HG03097 (cell line): ENCODE results near the gene NF1.
"Not testable (repeated sequence)": the region's sequence is repeated elsewhere in the genome, so short reads cannot be mapped to it uniquely, and the experiment has no call there.

ENCODE experiments used
- ATAC-seq: cut with Tn5 transposase; IDR thresholded peaks from one replicate; pipeline ENCODE4 v1.9.1; 2021; ENCODE audit not compliant: unreplicated experiment, low FRiP score

Gene NF1

DNA sequence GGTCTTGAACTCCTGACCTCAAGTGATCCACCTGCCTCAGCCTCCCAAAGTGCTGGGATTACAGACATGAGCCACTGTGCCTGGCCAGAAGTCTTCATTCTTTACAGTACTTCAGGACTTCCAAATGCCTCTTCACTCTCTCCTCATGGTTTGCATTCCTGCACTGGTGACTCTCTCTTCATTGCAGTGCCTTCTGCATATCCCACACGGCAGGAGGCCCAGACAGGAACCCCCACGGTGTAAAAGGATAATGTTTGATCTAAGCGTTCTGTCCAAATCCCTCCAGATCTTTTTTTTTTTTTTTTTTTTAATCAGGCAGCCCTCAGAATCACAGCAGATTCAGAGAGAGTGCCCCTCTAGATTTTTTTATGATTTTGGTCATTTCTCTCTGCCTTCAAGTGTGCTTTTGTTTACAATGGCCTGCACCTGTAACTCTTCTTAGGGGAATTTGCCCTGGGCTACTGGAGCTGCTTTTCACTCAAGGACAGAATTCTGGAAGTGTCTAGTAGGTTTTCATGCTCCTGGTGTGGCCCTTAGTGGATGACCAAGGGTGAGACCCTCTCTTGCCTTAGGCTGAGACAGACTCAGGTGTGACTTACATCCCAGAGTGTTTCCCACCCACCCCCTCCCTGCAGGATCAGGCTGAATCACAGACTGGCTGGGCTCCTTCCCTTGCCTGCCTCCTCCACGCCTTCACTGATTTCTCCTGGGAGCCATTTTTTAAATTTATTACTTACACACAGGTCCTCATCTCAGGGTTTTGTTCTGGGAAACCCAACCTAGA, 19.8 kb upstream of the NF1 start:
- no peak for ATAC-seq

DNA sequence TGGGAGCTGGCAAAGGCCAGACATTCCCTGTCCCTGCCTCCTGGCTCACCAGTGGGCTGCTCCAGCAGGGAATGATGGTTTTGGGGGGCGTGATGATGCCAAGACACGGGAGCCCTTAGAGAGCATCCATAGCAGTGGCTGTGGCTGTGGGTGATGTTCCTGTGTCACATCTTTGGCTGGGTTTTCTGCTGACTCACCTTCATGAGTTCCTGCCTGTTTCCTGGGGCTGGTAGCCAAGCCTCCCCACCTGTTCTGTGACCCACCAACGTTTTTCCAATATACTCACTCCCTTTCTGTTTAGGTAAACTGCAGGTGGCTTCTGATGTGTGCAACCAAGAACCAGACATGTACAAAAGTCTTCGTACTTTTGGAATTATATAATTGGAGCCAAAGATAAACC, 16.5 kb upstream of the NF1 start:
- no peak for ATAC-seq

DNA sequence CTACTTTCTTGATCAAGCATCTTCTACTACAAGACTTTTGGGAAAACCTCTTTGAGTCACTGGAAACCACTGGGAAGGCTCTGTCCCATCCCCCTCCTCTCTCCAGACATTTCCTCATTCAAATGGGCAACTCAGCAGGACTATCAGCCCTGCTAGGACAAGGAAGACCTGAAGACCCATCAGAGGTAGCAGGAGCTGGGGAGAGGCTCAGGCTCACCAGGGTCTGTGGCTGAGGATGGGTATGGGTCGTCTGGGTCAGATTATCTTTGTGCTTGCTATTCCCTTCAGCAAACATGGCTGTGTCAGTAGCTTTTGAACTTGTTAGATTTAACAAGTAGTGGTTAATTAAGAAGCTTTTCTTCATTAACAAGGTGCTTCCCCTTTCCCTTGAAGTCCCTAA, 15.0 kb upstream of the NF1 start:
- no peak for ATAC-seq

DNA sequence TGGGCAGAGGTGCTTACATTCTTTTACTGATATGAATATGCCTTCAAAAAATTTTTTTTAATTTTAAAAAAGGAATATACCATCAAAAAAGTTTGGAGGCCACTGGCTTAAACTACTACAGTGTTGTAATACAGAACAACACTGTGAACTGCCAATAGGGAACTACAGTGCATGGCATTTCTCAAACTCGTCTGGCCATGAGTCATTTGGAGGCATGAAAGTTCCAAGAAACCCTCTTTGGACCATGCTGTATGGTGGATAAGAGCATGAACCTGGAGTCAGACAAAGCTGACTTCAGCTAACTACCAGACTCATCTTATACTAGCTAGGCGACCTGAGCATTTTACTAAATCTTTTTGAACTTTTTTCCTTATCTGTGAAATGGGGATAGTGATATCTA, 9.2 kb upstream of the NF1 start:
- no peak for ATAC-seq

DNA sequence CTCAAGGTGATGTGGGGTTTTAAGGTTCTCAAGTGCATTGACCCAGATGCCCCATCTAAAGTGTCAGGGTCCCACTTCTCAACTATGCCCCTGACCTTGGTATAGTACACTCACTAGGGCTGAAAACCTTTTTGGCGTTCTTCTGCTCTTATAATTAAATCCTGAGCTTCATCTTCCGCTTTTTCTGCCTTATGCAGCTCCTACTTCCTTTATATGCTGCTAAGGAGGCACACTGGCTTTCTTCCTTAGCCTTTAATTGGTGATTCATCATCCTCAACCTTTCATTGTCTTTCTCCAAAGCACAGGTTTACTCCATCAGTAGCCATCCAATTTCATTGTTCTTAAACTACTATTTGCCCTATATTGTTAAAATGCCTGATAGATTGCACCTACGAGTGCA, 5.3 kb upstream of the NF1 start:
- no peak for ATAC-seq

DNA sequence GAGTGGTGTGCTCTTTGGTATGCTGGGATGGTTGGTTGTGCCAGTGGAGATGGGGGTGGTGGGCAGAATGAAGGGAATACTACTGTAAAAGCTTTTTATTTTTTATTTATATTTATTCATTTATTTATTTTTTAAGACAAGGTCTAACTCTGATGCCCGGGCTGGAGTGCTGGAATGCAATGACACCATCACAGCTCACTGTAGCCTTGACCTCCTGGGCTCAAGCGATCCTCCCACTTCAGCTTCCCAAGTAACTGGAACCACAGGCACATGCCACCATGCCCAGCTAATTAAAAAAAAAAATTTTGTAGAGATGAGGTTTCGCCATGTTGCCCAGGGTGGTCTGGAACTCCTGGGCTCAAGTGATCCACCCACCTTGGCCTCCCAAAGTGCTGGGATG, 4.1 kb upstream of the NF1 start:
- ATAC-seq, result not testable (repeated sequence)

DNA sequence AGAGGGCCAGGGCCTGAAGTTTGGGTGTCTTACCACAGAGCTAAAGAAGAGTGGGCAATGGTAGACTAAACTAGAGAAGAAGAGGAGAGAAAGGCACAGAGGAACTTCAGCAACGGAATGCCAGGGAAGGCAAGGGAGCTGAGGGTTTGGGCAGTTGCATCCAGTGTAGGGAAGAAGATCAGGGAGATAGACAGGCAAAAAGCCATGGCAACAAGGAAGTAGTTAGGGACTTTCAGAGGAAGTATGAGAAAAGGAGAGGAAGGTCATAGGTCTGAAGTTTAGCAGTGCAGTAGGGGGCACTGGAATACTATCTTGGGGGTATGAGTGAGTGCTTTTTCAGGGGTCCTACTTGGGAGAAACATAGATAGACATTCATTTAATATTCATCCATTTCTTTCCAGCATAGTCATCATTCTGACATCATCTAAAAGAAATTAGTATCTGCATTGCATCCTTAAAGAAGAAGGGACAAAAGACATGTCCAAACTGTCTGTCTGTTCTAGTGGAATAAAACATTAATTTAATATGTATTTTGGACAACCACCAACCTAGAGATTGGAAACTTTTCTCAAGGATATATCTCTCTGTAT, 2.2 kb upstream of the NF1 start:
- no peak for ATAC-seq

DNA sequence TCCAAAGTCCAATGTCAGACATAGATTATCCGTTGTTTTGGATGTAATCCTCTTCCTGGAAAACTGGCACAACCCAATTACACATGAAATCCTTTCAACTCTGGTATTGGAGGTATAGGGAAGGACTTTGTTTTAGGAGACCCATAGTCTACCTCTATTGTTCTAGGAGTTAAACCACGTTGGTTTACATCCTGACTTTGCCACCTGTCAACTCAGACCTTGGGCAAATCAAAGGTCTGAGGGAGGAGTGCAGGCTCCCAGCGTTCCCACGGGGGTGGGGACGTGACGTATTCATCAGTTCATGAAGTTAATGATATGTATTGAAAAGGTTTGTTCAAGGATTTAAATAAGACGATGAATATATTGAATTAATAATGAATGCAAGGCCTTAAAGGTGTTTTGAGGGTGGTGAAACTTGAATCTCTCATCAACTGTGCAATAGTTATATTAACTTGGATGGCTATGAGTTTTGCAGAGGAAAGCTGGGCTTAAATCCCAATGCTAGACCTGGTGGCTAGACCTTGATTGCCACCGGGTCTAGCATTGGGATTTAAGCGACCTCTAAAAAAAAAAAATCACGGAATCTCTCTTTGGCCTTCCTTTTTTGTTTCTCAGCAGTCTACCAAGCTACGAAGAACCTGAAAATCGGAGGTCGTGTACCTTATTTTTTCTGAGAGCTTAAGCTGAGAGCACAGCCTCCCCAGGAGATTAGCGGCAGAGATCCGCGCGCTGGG, 744 bp upstream of the NF1 start:
- no peak for ATAC-seq

DNA sequence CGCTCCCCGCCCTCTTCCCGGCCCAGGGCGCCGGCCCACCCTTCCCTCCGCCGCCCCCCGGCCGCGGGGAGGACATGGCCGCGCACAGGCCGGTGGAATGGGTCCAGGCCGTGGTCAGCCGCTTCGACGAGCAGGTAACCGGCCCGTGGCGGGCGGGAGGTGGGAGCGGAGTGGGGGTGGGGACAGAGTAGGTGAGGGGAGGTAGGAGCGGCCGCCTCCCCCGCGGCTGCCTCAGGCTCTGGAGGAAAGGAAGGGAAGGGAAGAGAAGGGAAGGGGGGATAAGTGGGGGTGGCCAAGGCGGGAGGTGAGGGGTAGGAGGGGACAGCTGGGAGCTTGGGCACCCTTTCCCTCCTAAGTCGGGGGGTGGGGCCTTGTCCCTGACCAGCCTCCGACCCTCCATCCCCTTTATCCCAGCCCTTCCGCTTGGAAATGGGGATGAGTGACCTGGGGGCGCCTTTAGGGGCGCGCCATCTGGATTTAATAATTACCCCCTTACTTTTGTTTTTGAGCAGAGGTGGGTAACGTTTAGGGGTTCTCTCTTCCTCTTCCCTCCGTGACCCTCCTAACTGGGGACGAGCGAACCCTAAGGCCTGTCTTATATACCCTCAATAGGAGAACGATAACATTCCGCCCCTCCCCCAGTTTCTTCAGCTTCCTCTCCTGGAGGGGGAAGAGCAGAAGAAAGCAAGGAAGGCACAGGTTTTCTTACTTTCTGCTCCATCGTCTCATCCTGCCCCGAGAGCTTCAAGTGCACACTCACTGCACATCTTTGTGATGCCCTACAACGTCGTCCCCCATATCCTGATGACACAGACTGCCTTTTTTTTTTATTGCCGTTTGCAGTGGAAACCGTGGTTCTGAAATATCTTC, 694 bp downstream of the NF1 start:
- ATAC-seq, result peak; percentile 16

DNA sequence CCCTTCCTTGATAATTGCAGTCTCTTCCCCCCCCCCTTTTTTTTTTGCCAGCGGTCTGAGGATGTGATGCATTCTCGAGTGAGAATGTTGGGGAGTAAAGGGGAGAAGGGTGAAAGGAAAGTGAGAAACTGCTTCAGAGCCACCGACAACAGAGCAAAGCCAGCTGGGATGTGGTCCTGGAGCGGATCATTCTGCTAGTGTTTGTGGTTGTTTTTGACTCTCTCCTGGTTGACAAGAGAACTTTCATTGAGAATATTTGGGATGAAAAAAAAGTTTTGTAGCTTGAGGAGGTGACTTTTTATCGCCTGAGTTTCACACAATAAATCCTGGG, 1.3 kb downstream of the NF1 start:
- no peak for ATAC-seq

DNA sequence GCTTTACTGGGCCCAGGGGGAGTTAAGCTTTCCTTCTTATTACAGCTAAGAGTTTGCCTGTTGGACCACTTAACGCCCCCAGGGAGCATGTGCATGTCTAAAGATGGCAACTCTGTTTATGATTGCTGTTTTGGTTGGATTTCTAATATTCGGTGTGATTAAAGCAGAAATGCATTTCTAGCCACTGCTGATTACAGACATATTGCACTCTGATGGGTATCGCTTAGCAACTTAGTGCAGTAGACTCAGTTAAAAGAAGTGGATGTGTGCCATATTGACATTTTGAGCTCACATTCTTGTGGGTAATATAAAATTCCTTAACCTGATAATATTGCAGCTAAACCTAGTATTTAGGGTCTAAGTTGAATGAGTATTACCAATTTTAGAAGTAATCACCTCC, 4.2 kb downstream of the NF1 start:
- ATAC-seq, result no peak

DNA sequence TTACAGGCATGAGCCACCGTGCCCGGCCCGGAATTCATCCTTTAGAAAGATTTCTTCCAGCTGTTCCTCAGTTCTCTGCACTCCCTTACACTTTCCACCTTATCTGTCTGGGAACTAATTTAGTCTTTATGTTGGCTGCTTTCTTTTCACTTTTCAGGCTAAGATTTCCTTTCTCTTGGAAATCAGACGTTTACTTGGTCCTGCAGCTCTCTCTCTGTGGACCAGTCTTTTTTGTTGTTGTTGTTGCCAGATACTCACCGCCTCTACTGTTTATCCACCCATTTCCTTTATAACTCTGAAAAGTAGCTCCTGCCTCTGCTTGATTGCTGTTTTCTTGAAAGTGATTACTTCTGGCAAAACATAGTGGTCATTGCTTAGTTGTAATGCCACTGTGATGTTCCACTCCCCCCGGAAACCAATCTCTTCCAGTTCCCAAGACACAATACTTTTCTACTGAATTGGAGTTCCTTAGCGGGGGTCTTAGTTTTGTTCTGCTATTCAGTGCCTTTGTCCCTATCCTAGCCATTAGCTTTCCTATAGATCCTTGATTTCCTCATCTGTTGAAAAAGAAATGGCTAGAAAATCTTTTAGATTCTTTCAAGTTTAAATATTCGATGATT, 6.2 kb downstream of the NF1 start:
- ATAC-seq, result no peak

DNA sequence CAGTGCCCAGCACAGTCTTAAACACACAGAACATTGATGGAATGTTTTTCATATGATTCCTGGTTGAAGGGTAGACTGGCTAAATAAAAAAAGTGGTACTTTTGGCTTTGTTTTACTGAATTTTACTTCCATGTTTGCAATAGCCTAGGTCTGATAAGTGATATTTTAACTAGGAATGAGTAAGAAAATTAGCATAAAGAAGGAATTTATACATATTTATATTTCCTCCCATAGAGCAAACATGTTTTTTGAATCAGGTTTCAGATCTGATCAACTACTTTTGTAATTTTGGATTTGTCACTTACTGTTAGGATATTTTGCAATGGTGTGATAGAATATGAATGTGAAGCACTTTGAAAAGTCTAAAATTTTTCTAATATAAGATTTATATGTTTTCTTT, 7.2 kb downstream of the NF1 start:
- no peak for ATAC-seq

DNA sequence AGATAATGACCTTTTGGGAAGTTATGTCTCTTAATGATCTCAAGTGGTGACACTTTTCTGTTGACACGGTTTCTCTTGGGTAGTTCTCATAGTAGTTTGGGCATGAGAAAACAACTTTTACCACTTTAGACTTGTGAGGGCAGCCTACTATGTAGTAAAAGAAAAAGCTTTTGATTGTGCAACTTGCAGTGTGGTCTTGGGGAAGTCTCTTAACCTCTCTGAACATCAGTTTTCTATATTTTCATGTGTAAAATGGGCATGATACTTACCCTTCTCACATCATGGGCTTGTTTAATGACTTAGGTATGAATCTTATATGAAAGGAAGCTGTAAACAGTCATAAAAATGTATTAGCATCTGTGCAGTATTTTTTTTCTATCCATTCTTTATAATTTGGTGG, 11.2 kb downstream of the NF1 start:
- ATAC-seq, result no peak

DNA sequence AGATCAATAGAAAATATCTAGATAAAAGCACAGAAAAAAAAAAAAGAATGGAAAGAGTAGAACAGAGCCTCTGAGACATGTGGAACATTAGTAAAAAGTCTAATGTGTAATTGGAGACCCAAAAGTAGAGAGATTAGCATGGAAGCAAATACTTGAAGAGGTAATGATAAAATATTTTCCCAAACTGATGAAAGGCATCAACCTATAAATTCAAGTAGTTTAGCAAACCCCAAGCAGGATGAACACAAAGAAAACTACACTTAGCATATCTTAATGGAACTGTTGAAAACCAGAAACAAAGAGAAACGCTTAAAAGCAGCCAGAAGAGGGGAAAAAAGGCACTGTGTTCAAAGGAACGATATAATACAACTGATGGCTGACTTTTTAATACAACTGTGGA, 16.4 kb downstream of the NF1 start:
- no peak for ATAC-seq

DNA sequence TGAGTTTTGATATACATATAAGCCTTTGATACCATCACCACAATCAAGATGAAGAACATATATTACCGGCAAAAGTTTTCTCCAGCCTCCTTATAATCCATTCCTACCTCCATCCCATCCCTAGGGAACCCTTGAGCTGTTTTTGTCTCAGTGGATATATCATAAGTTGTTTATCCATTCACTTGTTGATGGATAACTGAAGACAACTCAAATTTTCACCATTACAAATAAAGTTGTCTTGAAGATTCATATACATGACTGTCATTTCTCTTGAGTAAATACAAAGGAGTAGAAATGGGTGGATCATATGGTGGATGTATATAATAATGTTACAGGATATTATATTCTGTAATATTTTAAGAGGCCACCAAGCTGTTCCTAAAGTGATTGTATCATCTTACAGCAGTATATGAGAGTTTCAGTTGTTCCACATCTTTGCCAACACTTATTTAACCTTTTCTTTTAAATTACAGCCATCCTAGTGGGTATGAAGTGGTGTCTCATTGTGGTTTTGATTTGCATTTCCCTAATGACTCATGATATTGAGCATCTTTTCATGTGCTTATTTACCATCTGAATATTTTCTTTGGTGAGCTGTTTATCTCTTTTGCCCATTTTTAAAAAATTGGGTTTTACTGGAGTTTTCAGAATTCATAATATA, 17.4 kb downstream of the NF1 start:
- ATAC-seq, result no peak

DNA sequence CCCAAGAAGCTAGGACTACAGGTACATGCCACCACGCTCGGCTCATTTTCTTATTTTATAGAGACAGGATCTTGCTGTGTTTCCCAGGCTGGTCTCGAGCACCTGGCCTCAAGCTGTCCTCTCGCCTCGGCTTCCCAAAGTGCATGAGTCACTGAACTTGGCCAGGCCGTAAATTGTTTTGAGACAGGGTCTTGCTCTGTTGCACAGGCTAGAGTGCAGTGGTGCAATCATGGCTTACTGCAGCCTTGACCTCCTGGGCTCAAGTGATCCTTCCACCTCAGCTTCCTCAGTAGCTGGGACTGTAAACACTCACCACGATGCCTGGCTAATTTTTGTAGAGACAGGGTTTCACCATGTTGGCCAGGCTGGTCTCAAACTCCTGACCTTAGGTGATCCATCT, 18.6 kb downstream of the NF1 start:
- not testable (repeated sequence) for ATAC-seq

DNA sequence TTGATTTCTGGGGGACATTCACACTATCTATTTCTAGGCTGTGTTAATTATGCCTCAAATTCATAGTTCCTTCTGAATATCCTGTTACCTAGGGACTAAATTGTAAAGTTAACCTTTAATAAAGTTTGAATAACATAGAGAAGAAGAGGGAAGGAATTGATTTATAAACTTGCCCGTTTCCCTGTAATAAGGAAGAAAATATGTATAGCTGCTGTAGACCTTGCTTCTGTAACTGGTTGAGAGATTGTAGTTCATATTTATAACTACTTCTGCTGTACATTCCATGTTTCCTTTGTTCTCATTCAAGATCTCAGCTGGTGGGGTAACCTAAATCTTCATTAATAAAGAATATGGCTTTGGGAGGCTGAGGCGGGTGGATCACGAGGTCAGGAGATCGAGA, 19.2 kb downstream of the NF1 start:
- no peak for ATAC-seq

DNA sequence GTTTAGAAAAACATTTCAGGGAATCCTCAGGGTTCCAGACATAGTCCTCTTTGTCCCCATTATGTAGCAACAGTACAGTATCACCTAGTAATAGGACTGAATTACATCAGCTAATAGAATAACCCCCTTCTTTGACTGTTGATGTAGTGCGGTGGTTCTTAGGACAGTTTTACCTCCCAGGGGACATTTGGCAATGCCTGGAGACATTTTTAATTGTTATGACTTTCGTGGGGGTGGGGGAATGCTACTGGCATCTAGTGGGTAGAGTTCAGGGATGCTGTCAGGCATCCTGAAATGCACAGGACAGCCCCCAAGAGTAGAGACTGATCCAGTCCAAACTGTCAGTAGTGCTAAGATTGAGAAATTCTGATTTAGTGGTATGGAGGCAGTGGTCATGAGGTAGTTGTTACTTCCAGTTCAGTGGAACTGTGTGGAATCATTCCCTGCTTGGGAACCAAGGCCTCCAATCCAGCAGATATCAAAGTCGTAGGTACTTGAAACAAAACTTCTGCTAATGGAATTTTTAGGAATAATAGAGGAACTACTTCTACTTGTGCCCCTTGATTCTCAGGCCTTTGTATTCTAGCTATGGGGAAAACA, 20.3 kb downstream of the NF1 start:
- no peak for ATAC-seq

DNA sequence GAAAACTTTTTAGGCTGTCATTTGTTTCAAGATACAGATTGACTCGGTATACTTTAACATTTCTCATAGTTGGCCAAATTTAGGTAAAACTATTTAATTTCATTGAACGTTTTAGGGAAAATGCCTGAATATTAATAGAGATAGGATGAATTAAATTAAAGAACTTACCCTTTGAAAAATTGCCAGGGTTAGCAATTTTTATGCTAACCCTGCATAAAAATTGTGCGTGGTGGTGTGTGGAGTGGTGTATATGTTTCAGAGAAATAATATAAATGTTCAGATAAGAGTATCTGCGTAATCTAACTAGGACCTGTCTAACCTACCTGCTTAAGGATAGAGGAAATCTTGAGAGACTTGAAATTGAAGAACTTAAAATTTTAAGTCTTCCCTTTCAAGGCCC, 21.4 kb downstream of the NF1 start:
- ATAC-seq, result no peak
